Calu3 (cell line): ENCODE results near the gene KIF20B. TPM values are rescaled to one million over a fixed set of nuclear protein-coding genes. Genes with fewer than 3 reads are reported as not detected.

Experiments
- BruUV-seq: library from RNA; stranded (reverse); fragments of 400-500 nt; replicated peaks from 2 replicates; lab custom pipeline; 2021; lab: Mats Ljungman, UMichigan
- CTCF ChIA-PET: fragments of 300-600 bp; sonication (Branson Sonifier 250); formaldehyde crosslinking; loops from one replicate; lab custom pipeline; 2022; ENCODE audit warnings: antibody characterized with exemption; lab: Charles Lee
- DNase-seq: peaks from one replicate; pipeline ENCODE4 v3.0.0; 2022
- H3K27ac Mint-ChIP-seq: one replicate; pipeline ENCODE4 v1.8.0; 2022; ENCODE audit warnings: mixed read lengths; ENCODE audit not compliant: unreplicated experiment
- H3K27me3 Mint-ChIP-seq: one replicate; pipeline ENCODE4 v1.8.0; 2022; ENCODE audit warnings: mixed read lengths; ENCODE audit not compliant: unreplicated experiment
- H3K36me3 Mint-ChIP-seq: one replicate; pipeline ENCODE4 v1.8.0; 2022; ENCODE audit warnings: mild to moderate bottlenecking, moderate library complexity, mixed read lengths; ENCODE audit not compliant: insufficient read depth, unreplicated experiment
- H3K4me1 Mint-ChIP-seq: one replicate; pipeline ENCODE4 v1.8.0; 2022; ENCODE audit warnings: mild to moderate bottlenecking, low read depth, mixed read lengths; ENCODE audit not compliant: unreplicated experiment
- H3K4me3 Mint-ChIP-seq: one replicate; pipeline ENCODE4 v1.8.0; 2022; ENCODE audit warnings: mild to moderate bottlenecking, low read depth, moderate library complexity, mixed read lengths; ENCODE audit not compliant: unreplicated experiment
- H3K9me3 Mint-ChIP-seq: one replicate; pipeline ENCODE4 v1.8.0; 2022; ENCODE audit warnings: low read depth, mixed read lengths; ENCODE audit not compliant: unreplicated experiment
- CTCF ChIP-seq: fragments of 200-600 bp; IDR thresholded peaks from one replicate; pipeline ENCODE4 v1.8.0; 2022; ENCODE audit warnings: antibody characterized with exemption; ENCODE audit not compliant: unreplicated experiment
- intact Hi-C: fragments of 100-400 bp; cut with micrococcal nuclease; formaldehyde crosslinking; loops from one replicate; pipeline ENCODE4 v1.10.0; 2022; ENCODE audit not compliant: unreplicated experiment
- total RNA-seq: library from RNA; stranded (reverse); gene quantifications from 2 replicates; pipeline ENCODE4 v1.2.3, GENCODE V29; 2022

Gene KIF20B
- total RNA-seq, 1 experiment from 2014 or later: 39.9 TPM

- intact Hi-C loops: no loop called here
- peaks cover 7% of the 10 kb centered on the region for H3K27me3 Mint-ChIP-seq
- CTCF ChIA-PET: no interaction called here
- no peak overlapping the region for H3K27ac Mint-ChIP-seq
- no peak for TF ChIP-seq CTCF
- no peaks in the 10 kb centered on the region for H3K4me1 Mint-ChIP-seq
- BruUV-seq: no TSS peak
- no peaks in the 10 kb centered on the region for H3K36me3 Mint-ChIP-seq
- no peak overlapping the region for H3K4me3 Mint-ChIP-seq
- no peaks in the 10 kb centered on the region for H3K9me3 Mint-ChIP-seq
- DNase-seq: no peak
Measured at GRCh38 chr10:89805599-89806013, 104.2 kb downstream of the KIF20B start.

- Mint-ChIP-seq H3K27ac (no peak overlapping the region), H3K9me3 (no peaks in the 10 kb centered on the region), H3K4me1 (no peaks in the 10 kb centered on the region), H3K27me3 (peaks cover 7% of the 10 kb centered on the region), H3K4me3 (no peak overlapping the region), H3K36me3 (no peaks in the 10 kb centered on the region)
- DNase-seq: no peak
- BruUV-seq: no TSS peak
- no peak for TF ChIP-seq CTCF
- intact Hi-C loops: no loop called here
- CTCF ChIA-PET: no interaction called here
Measured at GRCh38 chr10:89808842-89809241, 107.5 kb downstream of the KIF20B start.

- no peak overlapping the region for H3K27ac Mint-ChIP-seq
- H3K4me1 Mint-ChIP-seq: no peaks in the 10 kb centered on the region
- H3K4me3 Mint-ChIP-seq: no peak overlapping the region
- DNase-seq: no peak
- intact Hi-C loops: no loop called here
- H3K36me3 Mint-ChIP-seq: no peaks in the 10 kb centered on the region
- peaks cover 7% of the 10 kb centered on the region for H3K27me3 Mint-ChIP-seq
- no TSS peak for BruUV-seq
- no peaks in the 10 kb centered on the region for H3K9me3 Mint-ChIP-seq
- CTCF ChIA-PET: no interaction called here
- TF ChIP-seq CTCF: no peak
Measured at GRCh38 chr10:89809766-89810165, 108.4 kb downstream of the KIF20B start.

GRCh38 chr10:89810908-89811525 lies 109.6 kb downstream of the KIF20B start:
- intact Hi-C loops: no loop called here
- no peaks in the 10 kb centered on the region for H3K36me3 Mint-ChIP-seq
- H3K4me3 Mint-ChIP-seq: no peak overlapping the region
- H3K4me1 Mint-ChIP-seq: no peaks in the 10 kb centered on the region
- CTCF ChIA-PET: no interaction called here
- TF ChIP-seq CTCF: no peak
- no TSS peak for BruUV-seq
- H3K9me3 Mint-ChIP-seq: no peaks in the 10 kb centered on the region
- no peak overlapping the region for H3K27ac Mint-ChIP-seq
- DNase-seq: no peak
- peaks cover under 1% of the 10 kb centered on the region for H3K27me3 Mint-ChIP-seq
